H9 (cell line): ENCODE results near the gene FXYD4. TPM values are rescaled to one million over a fixed set of nuclear protein-coding genes. Genes with fewer than 3 reads are reported as not detected.
A peak's percentile ranks its signal among the peaks of the same experiment; 100 is the strongest.

Source experiments
- DNase-seq: peaks from one replicate; pipeline ENCODE4 v3.0.0-alpha.2; 2017
- H2AFZ ChIP-seq: one replicate; pipeline ENCODE4 v1.6.1; 2013; ENCODE audit warnings: mild to moderate bottlenecking, low read length, control low read depth, moderate library complexity
- H2AK5ac ChIP-seq: 2 replicates; pipeline ENCODE4 v1.6.1; 2013; ENCODE audit warnings: low read length, control low read depth, mixed read lengths; ENCODE audit not compliant: insufficient read length
- H2BK120ac ChIP-seq: one replicate; pipeline ENCODE4 v1.6.1; 2013; ENCODE audit warnings: low read depth, mild to moderate bottlenecking, low read length, control low read depth, inconsistent platforms; ENCODE audit not compliant: poor library complexity, severe bottlenecking
- H2BK12ac ChIP-seq: 2 replicates; pipeline ENCODE4 v1.6.1; 2013; ENCODE audit warnings: low read length, control low read depth, mixed read lengths, low read depth; ENCODE audit not compliant: insufficient read length
- H2BK15ac ChIP-seq: 2 replicates; pipeline ENCODE4 v1.6.1; 2013; ENCODE audit warnings: low read depth, low read length, control low read depth
- H2BK20ac ChIP-seq: one replicate; pipeline ENCODE4 v1.6.1; 2013; ENCODE audit warnings: low read depth, mild to moderate bottlenecking, low read length, control low read depth, inconsistent platforms; ENCODE audit not compliant: poor library complexity, severe bottlenecking
- H2BK5ac ChIP-seq: 2 replicates; pipeline ENCODE4 v1.6.1; 2013; ENCODE audit warnings: low read length, control low read depth, mixed read lengths; ENCODE audit not compliant: insufficient read length
- H3K14ac ChIP-seq: 2 replicates; pipeline ENCODE4 v1.6.1; 2013; ENCODE audit warnings: low read length, control low read depth; ENCODE audit not compliant: insufficient read depth
- H3K18ac ChIP-seq: 2 replicates; pipeline ENCODE4 v1.6.1; 2013; ENCODE audit warnings: low read depth, mild to moderate bottlenecking, mixed read lengths, low read length, control low read depth; ENCODE audit not compliant: insufficient read length
- H3K23ac ChIP-seq: 2 replicates; pipeline ENCODE4 v1.6.1; 2013; ENCODE audit warnings: low read length, control low read depth, mixed read lengths, low read depth; ENCODE audit not compliant: insufficient read length
- H3K23me2 ChIP-seq: 2 replicates; pipeline ENCODE4 v1.6.1; 2013; ENCODE audit warnings: low read depth, mild to moderate bottlenecking, mixed read lengths, low read length, control low read depth; ENCODE audit not compliant: insufficient read length, poor library complexity, severe bottlenecking
- H3K27ac ChIP-seq: 2 replicates; pipeline ENCODE4 v1.5.1; 2013; ENCODE audit warnings: low read length, control low read depth, mixed read lengths, low read depth; ENCODE audit not compliant: insufficient read length
- H3K27me3 ChIP-seq: 2 replicates; pipeline ENCODE4 v1.6.1; 2013; ENCODE audit warnings: low read length, control low read depth, inconsistent platforms; ENCODE audit not compliant: insufficient read depth
- H3K4ac ChIP-seq: 2 replicates; pipeline ENCODE4 v1.6.1; 2013; ENCODE audit warnings: low read depth, mild to moderate bottlenecking, control low read depth, inconsistent platforms, low read length, moderate library complexity
- H3K4me1 ChIP-seq: 2 replicates; pipeline ENCODE4 v1.6.1; 2013; ENCODE audit warnings: low read length, control low read depth, inconsistent platforms; ENCODE audit not compliant: insufficient read depth
- H3K4me2 ChIP-seq: 2 replicates; pipeline ENCODE4 v1.6.1; 2013; ENCODE audit warnings: low read length, control low read depth, mixed read lengths; ENCODE audit not compliant: insufficient read length, insufficient read depth
- H3K56ac ChIP-seq: 2 replicates; pipeline ENCODE4 v1.6.1; 2013; ENCODE audit warnings: low read depth, mild to moderate bottlenecking, mixed read lengths, low read length, control low read depth; ENCODE audit not compliant: insufficient read length
- H3K79me1 ChIP-seq: 2 replicates; pipeline ENCODE4 v1.6.1; 2013; ENCODE audit warnings: low read depth, mild to moderate bottlenecking, moderate library complexity, low read length, control low read depth, inconsistent platforms; ENCODE audit not compliant: insufficient read depth, poor library complexity, severe bottlenecking
- H3K79me2 ChIP-seq: 2 replicates; pipeline ENCODE4 v1.6.1; 2013; ENCODE audit warnings: low read length, control low read depth, inconsistent platforms; ENCODE audit not compliant: insufficient read depth
- H3K9ac ChIP-seq: 2 replicates; pipeline ENCODE4 v1.6.1; 2013; ENCODE audit warnings: low read length, control low read depth, mixed read lengths; ENCODE audit not compliant: insufficient read length; ENCODE audit errors: extremely low read depth
- H3K9me3 ChIP-seq: one replicate; pipeline ENCODE4 v1.6.1; 2013; ENCODE audit warnings: low read depth, low read length, inconsistent platforms; ENCODE audit not compliant: control insufficient read depth
- H3T11ph ChIP-seq: one replicate; pipeline ENCODE4 v1.6.1; 2013; ENCODE audit warnings: mild to moderate bottlenecking, low read length, control low read depth, inconsistent platforms
- H4K20me1 ChIP-seq: one replicate; pipeline ENCODE4 v1.6.1; 2013; ENCODE audit not compliant: control insufficient read depth, insufficient read length, insufficient read depth
- H4K5ac ChIP-seq: 2 replicates; pipeline ENCODE4 v1.6.1; 2013; ENCODE audit warnings: low read depth, mild to moderate bottlenecking, mixed read lengths, low read length, control low read depth; ENCODE audit not compliant: insufficient read length
- H4K8ac ChIP-seq: replicated peaks from 2 replicates; pipeline ENCODE4 v1.6.1; 2013; ENCODE audit warnings: low read length, control low read depth, mixed read lengths, low read depth; ENCODE audit not compliant: insufficient read length
- H4K91ac ChIP-seq: 2 replicates; pipeline ENCODE4 v1.6.1; 2013; ENCODE audit warnings: low read depth, mild to moderate bottlenecking, moderate library complexity, mixed read lengths, low read length, control low read depth; ENCODE audit not compliant: insufficient read length
- H3K27ac Mint-ChIP-seq, 3 experiments: 2 replicates in 2 of 3; 3 replicates in 1 of 3; pipeline ENCODE4 v1.8.0; 2020 to 2021; ENCODE audit warnings: mixed read lengths in 3 of 3, mild to moderate bottlenecking in 1 of 3, moderate library complexity in 1 of 3
- H3K27me3 Mint-ChIP-seq: 2 replicates; pipeline ENCODE4 v1.8.0; 2021; ENCODE audit warnings: low read depth, mild to moderate bottlenecking, moderate library complexity, mixed read lengths
- H3K36me3 Mint-ChIP-seq, 3 experiments: 2 replicates in 2 of 3; 3 replicates in 1 of 3; pipeline ENCODE4 v1.8.0; 2020 to 2021; ENCODE audit warnings: low read depth in 3 of 3, mixed read lengths in 3 of 3; ENCODE audit not compliant: insufficient read depth in 1 of 3
- H3K4me1 Mint-ChIP-seq, 2 experiments: 2 replicates each; pipeline ENCODE4 v1.8.0; 2020; ENCODE audit warnings: mixed read lengths in 2 of 2
- H3K4me3 Mint-ChIP-seq, 2 experiments: 2 replicates in 1 of 2; 3 replicates in 1 of 2; pipeline ENCODE4 v1.8.0; 2020 to 2021; ENCODE audit warnings: mild to moderate bottlenecking in 2 of 2, mixed read lengths in 2 of 2, moderate library complexity in 1 of 2
- H3K9me3 Mint-ChIP-seq, 2 experiments: 2 replicates in 1 of 2; 3 replicates in 1 of 2; pipeline ENCODE4 v1.8.0; 2020; ENCODE audit warnings: mild to moderate bottlenecking in 2 of 2, mixed read lengths in 2 of 2, moderate library complexity in 1 of 2
- CTCF ChIP-seq: fragments of 200-600 bp; sonication (generic); conservative IDR thresholded peaks from 3 replicates; pipeline ENCODE4 v1.8.0; 2021; ENCODE audit warnings: antibody characterized with exemption, mild to moderate bottlenecking
- WGBS: extraction: QIAGEN DNeasy Blood & Tissue Kit; methylation state at CpG from one replicate; pipeline ENCODE4 v1.1.7; 2013; ENCODE audit warnings: missing lambda C conversion rate, low lambda C conversion rate, mixed read lengths; ENCODE audit not compliant: insufficient read length; ENCODE audit errors: extremely low coverage; 5-methylcytosine and 5-hydroxymethylcytosine counted together
- total RNA-seq: library from RNA; stranded (reverse); gene quantifications from 2 replicates; pipeline ENCODE4 v1.2.1, GENCODE V29; 2021

FXYD4 gene
- total RNA-seq, 1 experiment from 2014 or later = not detected

GRCh38 chr10:43393606-43394360 is 22.3 kb downstream of the FXYD4 start:
- no peak overlapping the region for H4K8ac ChIP-seq
- H2AK5ac ChIP-seq = no peak overlapping the region
- Mint-ChIP-seq H3K4me1 (peaks cover 45 to 50% of the 10 kb centered on the region in 2 experiments), H3K36me3 (peaks cover 52 to 79% (median 64%) of the 10 kb centered on the region in 3 experiments), H3K27ac (peak overlapping the region in 1 of 3 experiments; percentile 55; a peak in 2 of 7 replicates), H3K9me3 (no peaks in the 10 kb centered on the region; a peak in 1 of 5 replicates), H3K27me3 (peaks cover 4% of the 10 kb centered on the region), H3K4me3 (peak overlapping the region in 1 of 2 experiments; percentile 5; a peak in 1 of 5 replicates)
- no peak overlapping the region for H3T11ph ChIP-seq
- peaks cover 36% of the 10 kb centered on the region for H3K79me2 ChIP-seq
- H3K4me2 ChIP-seq = no peak overlapping the region
- peaks cover 7% of the 10 kb centered on the region for H3K79me1 ChIP-seq
- H3K18ac ChIP-seq = no peak overlapping the region
- TF ChIP-seq CTCF = no peak
- H2BK15ac ChIP-seq = no peak overlapping the region
- no peak overlapping the region for H2BK20ac ChIP-seq
- H3K14ac ChIP-seq = no peak overlapping the region
- H4K20me1 ChIP-seq = no peaks in the 10 kb centered on the region
- H3K4ac ChIP-seq = no peak overlapping the region
- no peak overlapping the region for H2AFZ ChIP-seq
- no peak overlapping the region for H4K91ac ChIP-seq
- H3K4me1 ChIP-seq = no peaks in the 10 kb centered on the region; the same call in 1 of the 2 replicates
- no peak overlapping the region for H3K23ac ChIP-seq
- no CpG with 5 or more reads among the region's 3 CpGs for WGBS
- H3K27me3 ChIP-seq = no peaks in the 10 kb centered on the region
- H3K56ac ChIP-seq = no peak overlapping the region
- DNase-seq = no peak
- no peak overlapping the region for H3K9ac ChIP-seq
- H2BK5ac ChIP-seq = no peak overlapping the region
- H2BK120ac ChIP-seq = no peak overlapping the region
- no peak overlapping the region for H2BK12ac ChIP-seq
- no peaks in the 10 kb centered on the region for H3K9me3 ChIP-seq
- peaks cover 10% of the 10 kb centered on the region for H3K23me2 ChIP-seq
- H4K5ac ChIP-seq = no peak overlapping the region
- no peak overlapping the region for H3K27ac ChIP-seq
